ENCODE results near the gene CNTFR.

Gene CNTFR

GRCh38 chr9:34572628-34573027 is 16.9 kb downstream of the CNTFR start:
- no peak for DNase-seq (ENCODE audit: low spot score)

- no peak for DNase-seq (ENCODE audit: low spot score)
Observed at GRCh38 chr9:34572092-34572491, 17.4 kb downstream of the CNTFR start.

GRCh38 chr9:34571481-34571810 is 18.1 kb downstream of the CNTFR start:
- no peak for DNase-seq (ENCODE audit: low spot score)

GRCh38 chr9:34570809-34571480 is 18.6 kb downstream of the CNTFR start:
- DNase-seq (ENCODE audit: low spot score), result no peak

- no peak for DNase-seq (ENCODE audit: low spot score)
Observed at GRCh38 chr9:34570376-34570775, 19.1 kb downstream of the CNTFR start.

- no peak for DNase-seq (ENCODE audit: low spot score)
Observed at GRCh38 chr9:34568774-34569173, 20.8 kb downstream of the CNTFR start.

- DNase-seq (ENCODE audit: low spot score), result no peak
Observed at GRCh38 chr9:34568133-34568532, 21.4 kb downstream of the CNTFR start.

GRCh38 chr9:34566972-34567371 is 22.6 kb downstream of the CNTFR start:
- DNase-seq (ENCODE audit: low spot score), result no peak

DNA sequence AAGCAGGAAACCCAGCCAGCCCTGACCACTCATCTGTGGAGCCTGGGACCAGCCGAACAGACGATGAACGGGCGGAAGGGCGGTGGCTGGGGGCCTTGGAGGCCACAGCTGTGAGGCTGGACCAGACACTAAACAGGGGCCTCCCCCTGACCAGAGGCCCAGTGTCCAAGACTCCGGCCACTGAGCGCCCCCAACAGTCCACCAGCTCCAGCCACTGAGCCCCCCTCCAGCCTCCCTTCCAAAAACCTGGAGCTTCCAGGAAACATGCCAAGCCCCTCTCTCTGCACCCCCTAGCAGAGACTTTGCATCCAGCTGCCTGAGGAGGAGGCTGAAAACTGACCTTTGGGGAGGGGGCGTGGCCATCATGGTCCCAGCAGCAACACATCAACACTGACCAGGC is 23.2 kb downstream of the CNTFR start:
- no peak for DNase-seq (ENCODE audit: low spot score)

GRCh38 chr9:34565856-34566255 is 23.7 kb downstream of the CNTFR start:
- DNase-seq (ENCODE audit: low spot score), result no peak

DNA sequence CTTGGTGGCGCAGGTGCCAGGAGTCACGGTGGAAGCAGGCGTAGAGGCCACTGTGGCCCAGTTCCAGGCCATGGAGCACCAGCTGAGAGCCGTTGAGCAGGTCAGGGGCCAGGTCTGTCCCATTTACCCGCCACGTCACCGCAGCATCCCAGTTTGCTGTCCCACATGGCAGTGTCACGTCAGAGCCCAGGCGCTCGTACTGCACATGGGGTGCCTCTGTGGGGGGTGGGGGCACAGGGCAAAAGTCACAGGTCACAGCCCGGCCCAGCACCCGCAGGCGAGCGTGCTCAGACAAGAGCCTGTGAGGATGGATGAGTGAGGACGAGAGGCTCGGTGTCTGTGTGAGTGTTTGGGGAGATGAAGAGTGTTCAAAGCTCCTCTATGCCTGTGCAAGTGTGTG is 24.9 kb downstream of the CNTFR start:
- no peak for DNase-seq (ENCODE audit: low spot score)

DNA sequence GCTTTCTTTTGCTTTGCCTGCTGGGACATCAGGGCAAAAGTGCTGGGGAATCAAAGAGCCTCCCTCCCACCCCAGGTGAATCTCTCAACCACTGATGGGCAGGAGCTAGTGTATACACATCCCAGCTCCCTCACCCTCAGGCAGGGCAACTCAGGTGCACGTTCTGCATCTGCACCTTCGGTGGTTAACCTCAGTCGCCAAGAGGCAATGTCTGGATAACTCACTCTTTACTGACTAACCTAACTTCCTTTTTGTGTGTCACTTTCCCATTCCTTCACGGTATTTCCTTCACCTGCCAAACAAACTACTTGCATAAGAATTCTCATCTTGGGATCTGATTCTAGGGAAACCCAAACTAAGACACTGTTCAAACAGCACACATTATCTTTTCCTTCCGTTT is 26.3 kb downstream of the CNTFR start:
- DNase-seq (ENCODE audit: low spot score), result no peak

DNA sequence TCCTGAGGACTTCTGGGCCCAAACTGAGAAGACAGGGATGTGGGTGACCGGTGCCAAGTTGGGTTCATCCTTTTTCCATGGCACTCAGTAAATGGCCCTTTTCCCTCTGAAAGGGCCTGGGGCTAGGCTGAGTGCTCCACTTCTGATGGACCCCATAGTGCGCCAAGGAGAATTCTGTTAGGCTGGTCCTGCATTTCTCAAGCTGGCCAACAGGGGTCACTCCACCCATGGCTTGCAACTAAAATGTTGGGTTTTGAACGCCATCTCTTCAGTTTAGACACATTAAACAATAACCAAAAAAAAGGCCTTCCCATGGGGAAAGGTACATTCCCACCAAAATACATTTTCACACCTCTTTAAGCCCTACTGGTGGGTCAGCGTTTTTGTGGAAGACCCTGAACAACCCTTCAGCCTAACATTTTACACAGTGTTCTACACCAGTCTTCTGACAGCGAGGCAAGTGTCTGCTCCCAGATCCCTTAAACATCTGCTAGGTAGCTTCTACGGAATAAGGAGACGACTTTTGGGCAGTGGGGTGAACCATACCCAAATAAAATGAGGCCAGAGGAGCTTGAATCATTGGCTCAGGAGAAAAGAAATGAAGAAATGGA is 27.3 kb downstream of the CNTFR start:
- DNase-seq (ENCODE audit: low spot score), result peak; percentile 39

GRCh38 chr9:34560599-34561214 is 28.8 kb downstream of the CNTFR start:
- no peak for DNase-seq (ENCODE audit: low spot score)

GRCh38 chr9:34559624-34560455 is 29.7 kb downstream of the CNTFR start:
- no peak for DNase-seq (ENCODE audit: low spot score)

DNA sequence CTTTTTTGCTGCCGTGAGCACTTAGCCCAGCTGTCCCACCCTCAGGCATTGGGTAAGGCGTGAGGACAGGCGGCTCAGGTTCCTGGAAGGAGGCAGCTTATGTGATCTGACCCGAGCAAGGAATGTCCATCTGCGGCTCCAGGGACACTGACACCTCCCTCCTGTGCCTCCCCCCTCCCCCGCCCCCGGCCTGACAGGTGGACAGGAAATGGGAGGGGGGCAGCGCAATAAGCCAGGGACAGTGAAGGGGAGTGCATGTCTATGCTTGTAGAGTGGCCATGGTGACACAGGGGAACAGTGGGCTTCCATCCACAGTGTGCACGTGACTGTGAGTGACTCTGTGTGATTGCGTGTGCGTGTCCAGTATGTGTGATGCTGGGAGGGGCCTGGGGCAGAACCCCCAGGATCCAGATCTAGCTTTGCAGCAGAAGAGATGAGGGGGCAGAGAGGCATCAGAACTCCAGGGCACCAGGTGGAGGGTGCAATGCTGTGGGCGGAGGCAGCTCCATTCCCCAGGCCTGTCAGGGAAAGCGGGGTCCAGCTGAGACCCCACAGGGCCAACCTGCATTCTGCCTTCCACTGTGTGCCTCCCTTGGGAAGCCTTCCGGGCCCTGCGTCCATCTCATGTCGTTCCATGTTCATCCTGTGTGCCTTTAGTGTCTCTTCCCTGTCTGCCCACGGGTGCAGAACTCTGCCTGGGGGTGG is 30.5 kb downstream of the CNTFR start:
- DNase-seq (ENCODE audit: low spot score), result no peak

GRCh38 chr9:34558364-34558763 is 31.2 kb downstream of the CNTFR start:
- DNase-seq (ENCODE audit: low spot score), result no peak

GRCh38 chr9:34557426-34558321 is 31.9 kb downstream of the CNTFR start:
- no peak for DNase-seq (ENCODE audit: low spot score)

DNA sequence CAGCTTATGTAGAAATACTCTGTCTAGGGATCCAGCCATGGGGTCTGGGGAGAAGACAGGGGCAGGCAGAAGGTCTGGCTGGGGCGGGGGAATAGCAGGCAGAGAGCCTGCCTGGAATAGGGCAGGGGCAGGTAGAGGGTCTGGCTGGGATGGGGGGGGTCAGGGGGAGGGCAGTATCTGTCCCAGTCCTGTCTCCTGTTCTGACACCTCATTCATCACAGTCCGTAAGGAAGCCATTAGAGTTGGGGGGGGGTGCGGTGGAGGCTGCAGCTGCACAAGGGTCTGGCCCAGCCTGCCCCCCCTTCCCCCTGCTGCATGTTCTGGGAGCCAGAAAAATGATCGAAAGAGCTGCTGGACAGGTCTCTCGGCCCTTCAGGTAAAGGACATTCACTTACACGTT is 32.6 kb downstream of the CNTFR start:
- DNase-seq (ENCODE audit: low spot score), result no peak

DNA sequence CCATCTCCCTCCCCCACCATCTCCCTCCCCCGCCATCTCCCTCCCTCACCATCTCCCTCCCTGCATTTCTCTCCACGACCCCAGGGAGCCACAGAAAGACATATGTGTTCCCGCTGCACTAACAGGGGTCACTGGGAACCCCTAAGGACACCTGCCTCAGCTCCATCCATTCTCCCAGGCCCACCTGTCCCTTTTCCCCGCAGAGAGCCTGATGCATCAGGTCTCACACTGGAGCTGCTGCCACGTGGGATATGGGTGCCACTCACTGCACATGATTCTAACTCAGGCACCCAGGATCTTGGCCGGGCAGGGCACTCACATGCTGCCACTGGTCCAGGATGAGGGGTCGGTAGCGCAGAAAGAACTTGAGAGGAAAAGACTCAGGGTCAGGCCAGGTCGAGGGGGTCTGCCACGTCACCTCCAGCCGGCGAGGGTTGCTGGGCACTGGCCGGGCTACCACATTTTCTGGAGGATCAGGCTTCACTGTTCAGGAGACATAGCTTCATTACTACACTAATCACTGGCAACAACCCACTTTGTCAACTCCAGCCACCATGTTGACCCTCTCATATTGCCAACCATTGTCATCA is 33.5 kb downstream of the CNTFR start:
- no peak for DNase-seq (ENCODE audit: low spot score)

- no peak for DNase-seq (ENCODE audit: low spot score)
Observed at GRCh38 chr9:34555500-34555899, 34.0 kb downstream of the CNTFR start.

Measured in hematopoietic multipotent progenitor cell treated with erythropoietin and hydrocortisone succinate and interleukin-3 and kit ligand, for 15 days (in vitro differentiated cells).